HepG2 (cell line): ENCODE measurements around the gene ZFPL1.

Experiments used
- CEBPB ChIP-seq: IDR thresholded peaks from 2 replicates; pipeline ENCODE4 v1.6.1; 2011; ENCODE audit warnings: low read depth, low read length, improper control_type of control experiment, borderline replicate concordance
- CREB1 ChIP-seq, 2 experiments: fragments of 450-650 bp in 1 of 2; IDR thresholded peaks; 2 replicates each; pipeline ENCODE4 v1.6.1; 2016 to 2017; ENCODE audit warnings: control low read depth in 1 of 2, mild to moderate bottlenecking in 1 of 2, missing compliant biosample characterization in 1 of 2, missing genetic modification characterization in 1 of 2
- CTCF ChIP-seq: sonication (generic); formaldehyde crosslinking; IDR thresholded peaks from 2 replicates; pipeline ENCODE4 v1.5.0; 2020; ENCODE audit warnings: mild to moderate bottlenecking, missing genetic modification reagents, moderate library complexity
- LBX2 ChIP-seq: sonication (generic); formaldehyde crosslinking; IDR thresholded peaks from 2 replicates; pipeline ENCODE4 v1.5.0; 2020; ENCODE audit warnings: missing genetic modification reagents, mild to moderate bottlenecking, borderline replicate concordance
- ZNF724P ChIP-seq: sonication (generic); formaldehyde crosslinking; IDR thresholded peaks from 2 replicates; pipeline ENCODE4 v1.8.0; 2022; ENCODE audit warnings: missing genetic modification reagents, borderline replicate concordance

- TF ChIP-seq CEBPB (no peak), CTCF (no peak), ZNF724P (CRISPR knock-in tag) (no peak), CREB1 (IDR thresholded peaks at IDR 0.05) (no peak), CREB1 (CRISPR knock-in tag; IDR thresholded peaks at IDR 0.05) (no peak), LBX2 (CRISPR knock-in tag) (no peak)
These were observed 31.5 kb downstream of the ZFPL1 start for GRCh38 chr11:65115361-65116082.
